PFSK-1 (cell line): ENCODE results near the gene CBX7.

Experiments used
- FOXP2 ChIP-seq: optimal IDR thresholded peaks from 2 replicates; pipeline ENCODE3; 2011; ENCODE audit warnings: borderline replicate concordance, control low read depth, inconsistent platforms; ENCODE audit not compliant: insufficient read depth; ENCODE audit errors: extremely low read length, extremely low read depth
- POLR2AphosphoS5 ChIP-seq: IDR thresholded peaks from 2 replicates; pipeline ENCODE4 v1.6.1; 2012; ENCODE audit warnings: low read depth, mild to moderate bottlenecking, control low read depth, low read length, moderate library complexity
- SIN3A ChIP-seq: IDR thresholded peaks from 2 replicates; pipeline ENCODE4 v1.6.1; 2012; ENCODE audit warnings: mild to moderate bottlenecking, low read length, moderate library complexity, borderline replicate concordance; ENCODE audit not compliant: insufficient read depth
- TAF1 ChIP-seq: IDR thresholded peaks from 2 replicates; pipeline ENCODE4 v1.6.1; 2012; ENCODE audit warnings: low read length, control low read depth, borderline replicate concordance; ENCODE audit not compliant: insufficient read depth
- TF ChIP-seq, protein P1 (sequence below), 2 experiments: IDR thresholded peaks; 2 replicates each; pipeline versions ENCODE4 v1.6.1 to v1.8.0; 2011 to 2012; ENCODE audit warnings: low read depth in 2 of 2, low read length in 2 of 2, control low read depth in 1 of 2, inconsistent platforms in 1 of 2, mild to moderate bottlenecking in 1 of 2, moderate library complexity in 1 of 2; ENCODE audit not compliant: insufficient read depth in 1 of 2

The CBX7 gene

DNA sequence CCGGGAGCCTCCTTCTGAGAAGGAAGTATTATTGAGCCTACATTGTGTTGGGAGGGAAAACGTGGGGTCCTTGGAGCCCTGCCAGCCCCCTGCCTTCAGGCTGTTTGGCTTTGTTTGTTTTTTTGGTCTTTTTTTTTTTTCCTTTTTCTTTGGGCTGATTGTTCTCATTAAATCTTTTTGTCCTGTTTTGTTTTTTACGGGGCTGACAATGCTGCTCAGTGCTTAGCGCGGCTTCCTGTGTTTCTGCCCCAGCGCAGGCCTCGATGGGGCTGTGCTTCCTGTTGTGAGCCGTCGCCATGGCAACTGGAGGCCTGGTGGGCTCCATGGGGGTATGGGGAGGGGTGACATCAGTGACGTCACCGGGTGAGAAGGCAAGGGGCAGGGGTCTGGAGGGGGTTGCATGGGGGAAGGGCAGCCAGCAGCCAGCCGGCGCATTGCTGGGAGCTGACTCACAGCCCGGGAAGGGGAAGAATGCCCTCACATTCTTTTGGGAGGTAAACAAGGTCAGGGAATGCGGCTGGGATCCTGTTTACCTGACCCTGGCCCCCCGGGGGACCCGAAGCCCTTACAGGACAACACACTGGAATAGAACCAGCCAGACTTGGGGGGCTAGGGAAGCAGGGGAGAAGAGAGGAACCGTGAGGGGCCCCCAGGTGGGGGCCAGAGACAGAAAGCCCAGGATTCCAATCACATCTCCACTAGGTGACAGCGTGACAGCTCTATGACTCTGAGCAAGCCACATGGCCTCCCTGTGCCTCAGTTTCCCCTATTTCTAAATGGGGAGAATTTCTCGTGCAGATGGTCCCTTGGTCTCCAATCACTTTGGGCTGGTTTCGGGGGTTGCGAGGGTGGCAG is 22.2 kb upstream of the CBX7 start:
- TF ChIP-seq TAF1 (no peak), FOXP2 (peak; percentile 100)

- TF ChIP-seq FOXP2: no peak
- TF ChIP-seq, protein P1, sequence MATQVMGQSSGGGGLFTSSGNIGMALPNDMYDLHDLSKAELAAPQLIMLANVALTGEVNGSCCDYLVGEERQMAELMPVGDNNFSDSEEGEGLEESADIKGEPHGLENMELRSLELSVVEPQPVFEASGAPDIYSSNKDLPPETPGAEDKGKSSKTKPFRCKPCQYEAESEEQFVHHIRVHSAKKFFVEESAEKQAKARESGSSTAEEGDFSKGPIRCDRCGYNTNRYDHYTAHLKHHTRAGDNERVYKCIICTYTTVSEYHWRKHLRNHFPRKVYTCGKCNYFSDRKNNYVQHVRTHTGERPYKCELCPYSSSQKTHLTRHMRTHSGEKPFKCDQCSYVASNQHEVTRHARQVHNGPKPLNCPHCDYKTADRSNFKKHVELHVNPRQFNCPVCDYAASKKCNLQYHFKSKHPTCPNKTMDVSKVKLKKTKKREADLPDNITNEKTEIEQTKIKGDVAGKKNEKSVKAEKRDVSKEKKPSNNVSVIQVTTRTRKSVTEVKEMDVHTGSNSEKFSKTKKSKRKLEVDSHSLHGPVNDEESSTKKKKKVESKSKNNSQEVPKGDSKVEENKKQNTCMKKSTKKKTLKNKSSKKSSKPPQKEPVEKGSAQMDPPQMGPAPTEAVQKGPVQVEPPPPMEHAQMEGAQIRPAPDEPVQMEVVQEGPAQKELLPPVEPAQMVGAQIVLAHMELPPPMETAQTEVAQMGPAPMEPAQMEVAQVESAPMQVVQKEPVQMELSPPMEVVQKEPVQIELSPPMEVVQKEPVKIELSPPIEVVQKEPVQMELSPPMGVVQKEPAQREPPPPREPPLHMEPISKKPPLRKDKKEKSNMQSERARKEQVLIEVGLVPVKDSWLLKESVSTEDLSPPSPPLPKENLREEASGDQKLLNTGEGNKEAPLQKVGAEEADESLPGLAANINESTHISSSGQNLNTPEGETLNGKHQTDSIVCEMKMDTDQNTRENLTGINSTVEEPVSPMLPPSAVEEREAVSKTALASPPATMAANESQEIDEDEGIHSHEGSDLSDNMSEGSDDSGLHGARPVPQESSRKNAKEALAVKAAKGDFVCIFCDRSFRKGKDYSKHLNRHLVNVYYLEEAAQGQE (IDR thresholded peaks at IDR 0.05; ENCODE audit: insufficient read depth in 1 of 2, low read depth in 2 of 2, low read length in 2 of 2): no peak
- no peak for TF ChIP-seq POLR2AphosphoS5
- no peak for TF ChIP-seq SIN3A
- TF ChIP-seq TAF1: no peak
Measured at GRCh38 chr22:39173787-39174497, 21.5 kb upstream of the CBX7 start.

DNA sequence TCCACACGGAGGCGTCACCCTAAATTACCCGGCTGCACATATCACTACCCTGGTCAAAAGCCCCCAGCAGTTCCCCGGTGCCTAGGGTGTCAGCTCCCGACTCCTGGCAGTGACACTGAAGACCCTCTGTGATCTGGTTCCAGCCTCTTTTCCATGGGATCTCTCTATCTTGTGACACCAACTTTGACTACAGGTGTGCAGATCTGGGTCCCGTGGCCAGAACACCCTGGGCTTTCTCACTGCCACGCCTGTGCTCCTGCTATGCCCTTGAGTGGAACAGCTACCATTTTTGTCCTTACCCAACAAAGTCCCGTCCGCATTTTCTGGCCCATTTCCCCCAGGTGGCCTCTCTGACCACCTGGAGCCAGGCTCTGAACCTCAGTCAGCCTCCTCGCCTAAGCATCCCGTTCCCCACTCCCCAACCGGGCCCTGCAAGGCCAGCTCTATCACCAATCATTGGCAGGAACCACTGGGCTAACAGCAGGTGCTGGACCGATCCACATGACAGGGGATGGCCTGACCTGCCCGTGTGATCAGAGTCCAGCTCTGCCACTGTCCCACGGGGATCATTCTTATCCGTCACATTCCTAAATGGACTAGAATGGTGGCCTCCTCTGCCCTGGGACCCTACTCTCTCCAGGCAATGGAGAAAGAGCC is 20.7 kb upstream of the CBX7 start:
- no peak for TF ChIP-seq POLR2AphosphoS5
- TF ChIP-seq, protein P1 (IDR thresholded peaks at IDR 0.05; ENCODE audit: insufficient read depth in 1 of 2, low read depth in 2 of 2, low read length in 2 of 2): no peak
- no peak for TF ChIP-seq FOXP2
- TF ChIP-seq TAF1: no peak
- no peak for TF ChIP-seq SIN3A

- TF ChIP-seq TAF1: no peak
- TF ChIP-seq, protein P1 (IDR thresholded peaks at IDR 0.05; ENCODE audit: insufficient read depth in 1 of 2, low read depth in 2 of 2, low read length in 2 of 2): no peak
- no peak for TF ChIP-seq SIN3A
- TF ChIP-seq FOXP2: no peak
- TF ChIP-seq POLR2AphosphoS5: no peak
Measured at GRCh38 chr22:39171623-39172264, 19.3 kb upstream of the CBX7 start.

- TF ChIP-seq POLR2AphosphoS5 (no peak), TAF1 (no peak), FOXP2 (peak; percentile 64)
Measured at GRCh38 chr22:39170825-39171622, 18.5 kb upstream of the CBX7 start.
